ENCODE results near the gene NDUFB1. TPM values are rescaled to one million over a fixed set of nuclear protein-coding genes. Genes with fewer than 3 reads are reported as not detected.
A peak's percentile ranks its signal among the peaks of the same experiment; 100 is the strongest.

NDUFB1 gene
- total and polyA plus RNA-seq, 2 of the 13 experiments (the other 11 are each of a cell fraction or from before 2014, with no cell fraction given) = 181 to 281 TPM

- TF ChIP-seq ZBTB40 (IDR thresholded peaks at IDR 0.05) (no peak), ZBTB40 (CRISPR knock-in tag; IDR thresholded peaks at IDR 0.05) (peak; percentile 72; the same call in 1 of the 2 replicates), ELF4 (CRISPR knock-in tag; IDR thresholded peaks at IDR 0.05; ENCODE audit: borderline replicate concordance) (0 out of 2 replicates have a peak, but pooled peaks have one; percentile 64), MTA3 (CRISPR knock-in tag; IDR thresholded peaks at IDR 0.05) (0 out of 2 replicates have a peak, but pooled peaks have one; percentile 52), HNRNPL (IDR thresholded peaks at IDR 0.05; ENCODE audit: low read depth, low read length) (0 out of 2 replicates have a peak, but pooled peaks have one; percentile 53), TCF12 (IDR thresholded peaks at IDR 0.05) (no peak), TCF12 (CRISPR knock-in tag; IDR thresholded peaks at IDR 0.05) (no peak), ZNF709 (CRISPR knock-in tag; IDR thresholded peaks at IDR 0.05) (0 out of 2 replicates have a peak, but pooled peaks have one; percentile 70), ZNF225 (CRISPR knock-in tag; IDR thresholded peaks at IDR 0.05) (peak; percentile 37; the same call in 1 of the 2 replicates), ZZZ3 (CRISPR knock-in tag; IDR thresholded peaks at IDR 0.05; ENCODE audit: borderline replicate concordance) (no peak), AGO1 (IDR thresholded peaks at IDR 0.05; ENCODE audit: low read depth, low read length, poor library complexity, severe bottlenecking) (peak; percentile 56), ELF1 (CRISPR knock-in tag; IDR thresholded peaks at IDR 0.05) (no peak; the same call in 1 of the 2 replicates), DMAP1 (CRISPR knock-in tag; IDR thresholded peaks at IDR 0.05) (peak; percentile 71; the same call in 1 of the 2 replicates), WIZ (CRISPR knock-in tag; IDR thresholded peaks at IDR 0.05) (no peak; the same call in 1 of the 2 replicates), ZNF30 (CRISPR knock-in tag; IDR thresholded peaks at IDR 0.05) (peak; percentile 68; the same call in 1 of the 2 replicates), RBM22 (optimal IDR thresholded peaks at IDR 0.05; ENCODE audit: low read length) (no peak), MTERF4 (CRISPR knock-in tag; IDR thresholded peaks at IDR 0.05) (no peak; the same call in 1 of the 2 replicates), FOXP4 (CRISPR knock-in tag; IDR thresholded peaks at IDR 0.05) (no peak)
Measured at GRCh38 chr14:92121670-92122350, at the start of gene NDUFB1, which contains the start of gene CPSF2 (continued).

All from HepG2 (cell line).